ENCODE results near the gene SMARCB1. TPM values are rescaled to one million over a fixed set of nuclear protein-coding genes. Genes with fewer than 3 reads are reported as not detected.

The SMARCB1 gene
- total and polyA plus RNA-seq, 2 donors (not counting 3 experiments of a cell fraction or from before 2014, with no cell fraction given) = 113 to 148 TPM

DNA sequence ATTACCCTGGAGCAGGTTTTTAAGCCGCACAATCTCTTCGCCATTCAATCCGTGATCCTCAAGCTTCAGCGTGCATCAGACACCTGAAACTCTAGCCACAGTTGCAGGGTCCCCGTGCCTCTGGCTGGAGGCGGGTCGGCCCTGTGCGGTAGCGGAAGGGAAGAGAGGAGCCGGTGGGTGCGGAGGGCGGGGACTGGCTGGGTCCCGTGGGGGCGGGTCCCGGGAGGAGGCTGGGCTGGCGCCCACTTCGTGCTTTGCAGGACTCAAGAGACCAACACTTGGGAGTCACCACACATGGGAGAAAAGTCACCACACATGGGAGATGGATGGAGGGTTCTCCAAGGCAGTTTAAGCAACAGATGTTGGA, 23.2 kb upstream of the SMARCB1 start:
- peaks cover 20% of the 10 kb centered on the region for H3K4me1 ChIP-seq (ENCODE audit: control insufficient read depth, extremely low read depth, insufficient read depth, low read length)
- H3K79me2 ChIP-seq (ENCODE audit: control insufficient read depth, insufficient read depth, low read length) = peaks cover 2% of the 10 kb centered on the region
- FAIRE-seq = no peak
- TF ChIP-seq POLR2AphosphoS5 (IDR thresholded peaks at IDR 0.05; ENCODE audit: insufficient read depth, low read depth, low read length) = no peak
- TF ChIP-seq, protein P1, sequence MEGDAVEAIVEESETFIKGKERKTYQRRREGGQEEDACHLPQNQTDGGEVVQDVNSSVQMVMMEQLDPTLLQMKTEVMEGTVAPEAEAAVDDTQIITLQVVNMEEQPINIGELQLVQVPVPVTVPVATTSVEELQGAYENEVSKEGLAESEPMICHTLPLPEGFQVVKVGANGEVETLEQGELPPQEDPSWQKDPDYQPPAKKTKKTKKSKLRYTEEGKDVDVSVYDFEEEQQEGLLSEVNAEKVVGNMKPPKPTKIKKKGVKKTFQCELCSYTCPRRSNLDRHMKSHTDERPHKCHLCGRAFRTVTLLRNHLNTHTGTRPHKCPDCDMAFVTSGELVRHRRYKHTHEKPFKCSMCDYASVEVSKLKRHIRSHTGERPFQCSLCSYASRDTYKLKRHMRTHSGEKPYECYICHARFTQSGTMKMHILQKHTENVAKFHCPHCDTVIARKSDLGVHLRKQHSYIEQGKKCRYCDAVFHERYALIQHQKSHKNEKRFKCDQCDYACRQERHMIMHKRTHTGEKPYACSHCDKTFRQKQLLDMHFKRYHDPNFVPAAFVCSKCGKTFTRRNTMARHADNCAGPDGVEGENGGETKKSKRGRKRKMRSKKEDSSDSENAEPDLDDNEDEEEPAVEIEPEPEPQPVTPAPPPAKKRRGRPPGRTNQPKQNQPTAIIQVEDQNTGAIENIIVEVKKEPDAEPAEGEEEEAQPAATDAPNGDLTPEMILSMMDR (IDR thresholded peaks at IDR 0.05; ENCODE audit: extremely low read depth in 1 of 2, insufficient read depth in 1 of 2, low read depth in 1 of 2, low read length in 2 of 2) = no peak
- no peak for TF ChIP-seq MYC (IDR thresholded peaks at IDR 0.05; ENCODE audit: low read depth, low read length)
- no peak for TF ChIP-seq POLR2A (IDR thresholded peaks at IDR 0.05; ENCODE audit: low read depth, low read length)
- no peak for TF ChIP-seq FOS (IDR thresholded peaks at IDR 0.05; ENCODE audit: borderline replicate concordance, insufficient read depth, low read length)
- TF ChIP-seq, protein P2, sequence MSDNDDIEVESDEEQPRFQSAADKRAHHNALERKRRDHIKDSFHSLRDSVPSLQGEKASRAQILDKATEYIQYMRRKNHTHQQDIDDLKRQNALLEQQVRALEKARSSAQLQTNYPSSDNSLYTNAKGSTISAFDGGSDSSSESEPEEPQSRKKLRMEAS (IDR thresholded peaks at IDR 0.05; ENCODE audit: insufficient read depth, insufficient read length) = no peak
- no peak for TF ChIP-seq JUN (IDR thresholded peaks at IDR 0.05; ENCODE audit: borderline replicate concordance, insufficient read depth, insufficient read length, low read depth)
- no peak for TF ChIP-seq GATA2 (IDR thresholded peaks at IDR 0.05; ENCODE audit: insufficient read depth, insufficient read length, low read depth, low read length)
- no peak for TF ChIP-seq EZH2 (IDR thresholded peaks at IDR 0.05; ENCODE audit: borderline replicate concordance, low read depth, low read length, severe bottlenecking)
- no peaks in the 10 kb centered on the region for H3K27me3 ChIP-seq (ENCODE audit: control insufficient read depth in 2 of 2, insufficient read depth in 2 of 2, low read length in 2 of 2)
- H4K20me1 ChIP-seq (replicated peaks; ENCODE audit: control insufficient read depth, extremely low read depth, insufficient read depth, low read length) = no peaks in the 10 kb centered on the region
- BruUV-seq (replicated peaks) = no TSS peak
- CTCF ChIA-PET = interaction anchor here (0.6 to 3.8 kb wide), 2 partner anchors 26 to 86 kb away, joined by 3 to 21 read pairs; no protein-coding TSS in a partner anchor
- H3K9ac ChIP-seq (replicated peaks; ENCODE audit: extremely low read depth, insufficient read depth, low read length) = no peak overlapping the region
- intact Hi-C loops (cut with micrococcal nuclease) = no loop called here
- H3K27ac ChIP-seq (ENCODE audit: insufficient read depth, low read depth, low read length) = no peak overlapping the region
- POLR2A ChIA-PET = no interaction called here
- H3K9me1 ChIP-seq (replicated peaks; ENCODE audit: control insufficient read depth, extremely low read depth, insufficient read depth, low read length) = no peaks in the 10 kb centered on the region
- dilution Hi-C loops (cut with MboI; ENCODE audit: extremely low pct_ligation_motif_present, low sequenced_read_pairs) = no loop called here
- H2AFZ ChIP-seq (ENCODE audit: low read depth, low read length) = no peak overlapping the region
- no peak for DNase-seq (ENCODE audit: low read depth, low spot score)
- peak overlapping the region; percentile 12 for H3K4me2 ChIP-seq (ENCODE audit: insufficient read depth, low read length)
- peaks cover 0 to 3% of the 10 kb centered on the region in 2 experiments for H3K36me3 ChIP-seq (ENCODE audit: control insufficient read depth in 2 of 2, extremely low read depth in 1 of 2, insufficient read depth in 2 of 2, low read length in 2 of 2)
- peak overlapping the region in 1 of 3 experiments; percentile 10 for H3K4me3 ChIP-seq (replicated peaks in 1 of 3; ENCODE audit: insufficient read depth in 1 of 3, low read depth in 1 of 3, low read length in 3 of 3)
- no peaks in the 10 kb centered on the region for H3K9me3 ChIP-seq (replicated peaks; ENCODE audit: control insufficient read depth, insufficient read depth, low read length)

All from endothelial cell of umbilical vein (primary cell).